ENCODE results near the gene HSD3B7.

HSD3B7 gene

DNA sequence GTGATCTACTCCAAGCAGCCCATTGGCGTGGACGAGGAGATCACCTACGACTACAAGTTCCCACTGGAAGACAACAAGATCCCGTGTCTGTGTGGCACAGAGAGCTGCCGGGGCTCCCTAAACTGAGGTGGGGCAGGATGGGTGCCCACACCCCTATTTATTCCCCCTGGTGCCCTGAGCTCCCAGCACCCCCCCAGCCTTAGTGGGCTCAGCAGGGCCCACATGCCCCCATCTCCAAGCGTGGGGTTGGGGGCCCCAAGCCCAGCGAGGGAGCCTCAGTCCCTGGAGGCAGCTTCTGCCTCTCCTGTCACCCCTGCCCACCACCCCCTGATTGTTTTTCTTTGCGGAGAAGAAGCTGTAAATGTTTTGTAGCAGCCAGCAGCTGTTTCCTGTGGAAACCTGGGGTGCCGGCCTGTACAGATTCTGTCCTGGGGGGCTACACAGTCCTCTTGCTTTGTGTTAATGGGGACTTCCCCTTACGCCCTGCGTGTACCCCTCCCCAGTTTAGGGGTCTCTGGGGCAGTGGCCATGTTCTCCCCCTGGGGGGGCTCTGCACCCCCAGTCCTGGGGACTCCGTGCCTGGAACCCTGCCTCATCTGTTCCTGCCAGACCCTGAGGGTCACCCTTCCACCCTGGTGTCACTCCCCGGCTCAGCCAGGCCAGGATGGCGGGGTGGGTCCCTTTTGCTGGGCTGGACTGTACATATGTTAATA is 953 bp upstream of the HSD3B7 start:
- no peak for FAIRE-seq

GRCh38 chr16:30985401-30986128 is 558 bp downstream of the HSD3B7 start:
- FAIRE-seq = no peak

- no peak for FAIRE-seq
These were observed 1.4 kb downstream of the HSD3B7 start for GRCh38 chr16:30986129-30986991.

DNA sequence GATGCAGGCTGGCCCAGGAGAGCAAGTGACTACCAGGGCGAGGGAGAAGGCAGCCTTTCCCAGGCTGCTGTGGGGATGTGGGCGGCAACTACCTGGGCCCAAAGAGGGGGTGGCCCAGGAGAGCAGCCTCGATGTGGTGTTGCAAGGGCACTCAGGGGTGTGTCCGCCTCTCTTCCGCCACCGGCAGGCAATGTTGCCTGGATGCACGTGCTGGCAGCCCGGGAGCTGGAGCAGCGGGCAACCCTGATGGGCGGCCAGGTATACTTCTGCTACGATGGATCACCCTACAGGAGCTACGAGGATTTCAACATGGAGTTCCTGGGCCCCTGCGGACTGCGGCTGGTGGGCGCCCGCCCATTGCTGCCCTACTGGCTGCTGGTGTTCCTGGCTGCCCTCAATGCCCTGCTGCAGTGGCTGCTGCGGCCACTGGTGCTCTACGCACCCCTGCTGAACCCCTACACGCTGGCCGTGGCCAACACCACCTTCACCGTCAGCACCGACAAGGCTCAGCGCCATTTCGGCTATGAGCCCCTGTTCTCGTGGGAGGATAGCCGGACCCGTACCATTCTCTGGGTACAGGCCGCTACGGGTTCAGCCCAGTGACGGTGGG is 2.7 kb downstream of the HSD3B7 start:
- FAIRE-seq = no peak

DNA sequence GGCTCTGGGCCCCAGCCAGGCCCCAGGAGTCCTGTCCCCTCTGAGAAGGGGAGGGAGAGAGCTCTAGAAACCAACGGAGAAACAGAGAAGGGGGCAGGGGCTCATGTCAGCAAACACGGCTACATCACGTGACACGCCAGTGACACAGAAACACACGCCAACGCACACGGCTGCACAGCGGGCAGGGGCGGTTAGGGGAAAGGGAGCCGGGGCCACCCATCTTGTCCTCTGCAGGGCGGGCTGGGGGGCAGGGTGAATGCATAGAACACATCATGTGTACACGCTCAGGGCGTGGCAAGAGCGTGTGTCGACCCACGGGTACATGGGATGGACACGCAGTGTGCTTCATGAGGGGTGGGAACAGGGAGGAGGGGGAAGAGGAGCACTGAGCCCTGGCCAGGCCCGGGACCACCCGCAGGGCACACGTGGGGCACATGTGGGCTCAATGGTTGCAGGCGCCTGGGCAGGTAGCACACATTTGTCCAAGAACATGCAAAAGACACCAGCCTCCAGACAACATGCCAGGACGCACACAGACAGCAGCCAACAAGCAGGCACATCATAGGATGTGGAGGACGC is 4.6 kb downstream of the HSD3B7 start:
- no peak for FAIRE-seq

DNA sequence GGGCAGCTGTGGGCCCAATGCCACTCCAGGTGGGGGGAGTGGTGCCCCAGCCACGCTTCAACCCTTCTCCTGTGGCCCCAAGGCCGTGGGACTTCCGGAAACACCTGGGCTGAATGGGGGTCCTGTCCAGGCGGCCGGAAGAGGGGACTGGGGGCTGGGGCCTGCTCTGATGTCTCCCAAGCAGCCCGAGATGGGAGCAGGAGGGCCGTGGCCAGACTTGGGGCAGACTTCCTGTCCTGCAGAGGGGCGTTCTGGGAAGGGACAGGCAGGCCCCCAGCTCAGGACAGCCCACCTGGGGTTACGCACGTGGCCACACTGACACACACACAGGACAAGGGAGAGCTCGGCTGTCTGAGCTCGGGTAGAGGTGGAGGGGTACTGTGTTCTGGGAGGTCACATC is 5.1 kb downstream of the HSD3B7 start:
- no peak for FAIRE-seq

GRCh38 chr16:30991052-30991451 is 6.0 kb downstream of the HSD3B7 start:
- no peak for FAIRE-seq

GRCh38 chr16:30992276-30992780 is 7.3 kb downstream of the HSD3B7 start:
- FAIRE-seq = no peak

GRCh38 chr16:30992931-30993816 is 8.2 kb downstream of the HSD3B7 start:
- no peak for FAIRE-seq

DNA sequence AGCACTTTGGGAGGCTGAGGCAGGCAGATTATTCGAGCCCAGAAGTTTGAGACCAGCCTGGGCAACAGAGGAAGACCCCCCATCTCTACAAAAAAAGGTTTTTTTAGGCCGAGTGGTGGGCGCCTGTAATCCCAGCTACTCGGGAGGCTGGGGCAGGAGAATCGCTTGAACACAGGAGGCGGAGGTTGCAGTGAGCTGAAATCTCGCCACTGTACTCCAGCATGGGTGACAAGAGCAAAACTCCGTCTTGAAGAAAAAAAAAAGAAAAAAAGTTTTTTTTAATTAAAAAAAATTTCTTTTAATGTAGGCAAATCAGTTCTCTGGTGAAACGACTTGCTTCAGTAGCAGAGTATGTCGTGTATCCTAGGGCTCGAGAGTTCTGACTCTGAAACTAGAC is 10.9 kb downstream of the HSD3B7 start:
- FAIRE-seq = no peak

GRCh38 chr16:30996324-30996984 is 11.4 kb downstream of the HSD3B7 start:
- FAIRE-seq = no peak

DNA sequence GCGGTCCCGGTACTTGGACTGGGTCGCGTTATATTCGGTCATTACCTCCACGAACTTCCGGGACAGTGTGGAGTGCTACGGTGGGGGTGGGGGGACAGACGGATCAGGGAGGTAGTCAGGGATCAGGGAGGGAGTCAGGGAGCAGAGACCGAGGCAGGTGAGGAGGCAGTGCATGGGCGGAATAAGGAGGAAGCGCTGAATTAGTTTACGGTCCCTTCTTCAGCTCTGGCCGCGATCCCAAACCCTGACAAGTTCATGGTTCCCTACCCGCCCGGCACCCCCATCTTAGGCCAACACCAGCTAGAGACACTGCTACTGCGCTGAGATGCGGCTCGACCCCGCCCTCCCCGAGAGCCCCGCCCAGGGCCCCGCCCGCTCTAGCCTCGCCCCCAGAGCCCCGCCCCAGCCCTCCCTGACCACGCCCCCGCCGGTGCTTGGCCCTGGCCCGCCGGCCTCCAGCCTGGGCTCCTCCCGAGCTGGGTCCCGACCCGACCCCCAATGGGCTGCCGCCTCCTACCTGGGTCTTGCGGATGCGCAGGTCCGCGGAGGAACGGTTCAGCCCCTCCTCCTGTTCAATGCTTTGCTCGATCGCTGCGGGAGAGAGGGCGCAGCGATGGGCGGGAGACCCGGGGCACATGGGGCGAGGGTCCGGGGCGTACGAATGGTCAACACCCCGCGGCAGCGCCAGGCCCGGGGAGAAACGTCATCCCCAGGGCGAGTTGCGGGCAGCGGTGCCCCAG is 12.1 kb downstream of the HSD3B7 start:
- FAIRE-seq = no peak

GRCh38 chr16:30997725-30998711 is 13.0 kb downstream of the HSD3B7 start:
- no peak for FAIRE-seq

DNA sequence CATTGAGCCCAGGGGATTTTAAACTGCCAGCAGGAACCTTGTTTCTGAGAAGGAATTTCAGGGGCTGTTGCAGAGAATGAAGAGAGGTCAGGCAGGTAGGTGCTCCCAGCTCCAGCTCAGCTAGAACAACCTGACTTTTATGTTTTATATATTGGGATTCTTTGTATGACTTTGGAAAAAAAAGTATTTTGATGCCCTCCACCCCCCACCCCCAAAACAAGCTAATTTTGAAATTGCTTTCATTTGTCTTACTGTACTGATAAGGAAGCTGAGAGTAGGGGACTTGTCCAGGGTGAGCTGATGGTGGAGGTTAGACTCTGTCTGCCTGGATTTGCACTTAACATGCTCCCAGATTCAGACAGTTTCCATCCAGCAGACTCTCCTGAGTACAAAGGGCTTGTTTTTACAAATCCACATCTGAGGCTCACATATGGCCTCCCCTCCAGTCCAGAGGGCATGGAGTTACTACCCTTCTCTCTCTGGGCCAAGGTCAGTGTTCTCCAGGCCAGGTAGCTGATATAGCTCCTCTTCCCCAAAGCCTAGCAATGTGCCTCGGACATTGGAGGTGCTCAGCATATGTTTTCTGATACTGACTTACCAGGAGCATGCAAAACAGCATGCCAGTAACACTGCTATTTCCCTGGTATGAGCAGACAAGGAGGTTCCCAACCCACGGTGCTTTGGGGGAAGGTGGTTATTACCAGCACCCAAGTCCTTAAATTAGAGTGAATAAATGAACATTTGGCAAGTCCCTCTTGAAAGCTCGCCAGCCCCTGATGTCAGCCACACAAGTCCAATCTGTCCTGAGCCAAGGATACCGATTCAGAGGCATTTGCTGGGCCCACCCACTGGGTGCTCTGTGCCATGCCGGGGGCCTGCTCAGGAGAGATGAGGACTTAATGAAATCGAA is 14.1 kb downstream of the HSD3B7 start:
- FAIRE-seq = no peak

DNA sequence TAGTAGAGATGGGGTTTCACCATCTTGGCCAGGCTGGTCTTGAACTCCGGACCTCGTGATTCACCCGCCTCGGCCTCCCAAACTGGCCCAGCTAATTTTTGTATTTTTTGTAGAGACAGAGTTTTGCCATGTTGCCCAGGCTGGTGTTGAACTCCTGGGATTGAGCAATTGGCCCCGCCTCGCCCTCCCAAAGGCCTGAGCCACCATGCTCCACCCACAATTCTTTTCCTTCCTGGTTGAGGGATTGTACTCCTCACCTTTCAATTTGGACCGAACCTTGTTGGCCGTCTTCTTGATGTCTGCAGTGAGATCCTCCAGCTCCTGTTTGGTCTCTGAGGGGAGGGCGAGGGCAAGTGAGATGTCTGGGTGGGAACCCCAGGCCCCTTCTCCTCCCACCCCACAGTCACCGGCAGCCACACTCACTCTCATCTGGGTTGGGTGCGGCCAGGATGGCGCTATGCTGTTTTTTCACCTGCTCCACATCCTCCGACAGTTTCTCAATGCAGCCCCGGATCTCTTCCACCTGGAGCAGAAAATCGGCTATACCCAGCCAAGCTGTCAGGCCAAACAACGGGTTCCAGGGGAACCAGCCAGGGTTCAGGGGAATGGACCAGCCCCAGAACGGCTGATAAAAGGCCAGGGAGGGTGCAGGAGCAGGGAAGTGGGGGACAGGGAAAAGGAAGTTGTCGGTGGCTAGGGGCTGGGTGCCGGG is 15.8 kb downstream of the HSD3B7 start:
- no peak for FAIRE-seq

- no peak for FAIRE-seq
These were observed 16.7 kb downstream of the HSD3B7 start for GRCh38 chr16:31001507-31002249.
